ENCODE results near the gene ZSWIM8.

ZSWIM8 gene

GRCh38 chr10:73762915-73763314 is 22.5 kb upstream of the ZSWIM8 start:
- H4K20me1 ChIP-seq (ENCODE audit: insufficient read depth, low read length), result no peaks in the 10 kb centered on the region
- no peaks in the 10 kb centered on the region for H3K27me3 ChIP-seq (replicated peaks; ENCODE audit: insufficient read depth, low read length)
- no peak overlapping the region for H3K27ac ChIP-seq (ENCODE audit: low read length)
- peaks cover 23% of the 10 kb centered on the region for H3K36me3 ChIP-seq (replicated peaks; ENCODE audit: insufficient read depth, low read length)
- H3K79me2 ChIP-seq (ENCODE audit: low read length), result peaks cover 34% of the 10 kb centered on the region
- no peaks in the 10 kb centered on the region for H3K9me3 ChIP-seq (replicated peaks; ENCODE audit: insufficient read depth, low read length)
- H3K9me2 ChIP-seq (replicated peaks; ENCODE audit: insufficient read depth, low read length), result no peaks in the 10 kb centered on the region
- H3F3A ChIP-seq (ENCODE audit: insufficient read depth, low read length), result peaks cover 15% of the 10 kb centered on the region
- peaks cover 21% of the 10 kb centered on the region for H3K4me1 ChIP-seq (ENCODE audit: low read length)
- H3K4me3 ChIP-seq (ENCODE audit: low read length), result no peak overlapping the region
- no peak for DNase-seq
- TF ChIP-seq, protein P1, sequence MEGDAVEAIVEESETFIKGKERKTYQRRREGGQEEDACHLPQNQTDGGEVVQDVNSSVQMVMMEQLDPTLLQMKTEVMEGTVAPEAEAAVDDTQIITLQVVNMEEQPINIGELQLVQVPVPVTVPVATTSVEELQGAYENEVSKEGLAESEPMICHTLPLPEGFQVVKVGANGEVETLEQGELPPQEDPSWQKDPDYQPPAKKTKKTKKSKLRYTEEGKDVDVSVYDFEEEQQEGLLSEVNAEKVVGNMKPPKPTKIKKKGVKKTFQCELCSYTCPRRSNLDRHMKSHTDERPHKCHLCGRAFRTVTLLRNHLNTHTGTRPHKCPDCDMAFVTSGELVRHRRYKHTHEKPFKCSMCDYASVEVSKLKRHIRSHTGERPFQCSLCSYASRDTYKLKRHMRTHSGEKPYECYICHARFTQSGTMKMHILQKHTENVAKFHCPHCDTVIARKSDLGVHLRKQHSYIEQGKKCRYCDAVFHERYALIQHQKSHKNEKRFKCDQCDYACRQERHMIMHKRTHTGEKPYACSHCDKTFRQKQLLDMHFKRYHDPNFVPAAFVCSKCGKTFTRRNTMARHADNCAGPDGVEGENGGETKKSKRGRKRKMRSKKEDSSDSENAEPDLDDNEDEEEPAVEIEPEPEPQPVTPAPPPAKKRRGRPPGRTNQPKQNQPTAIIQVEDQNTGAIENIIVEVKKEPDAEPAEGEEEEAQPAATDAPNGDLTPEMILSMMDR (IDR thresholded peaks at IDR 0.05; ENCODE audit: low read length), result no peak
- no peak for TF ChIP-seq EZH2phosphoT487 (IDR thresholded peaks at IDR 0.05; ENCODE audit: low read length)
- no peak for TF ChIP-seq EZH2 (optimal IDR thresholded peaks at IDR 0.05; ENCODE audit: low read depth, low read length)
- H2AFZ ChIP-seq (ENCODE audit: low read length), result no peak overlapping the region
- no peak overlapping the region for H3K4me2 ChIP-seq (ENCODE audit: low read depth, low read length)
- no peak overlapping the region for H3K9ac ChIP-seq (ENCODE audit: low read length)

- Histone ChIP-seq H3K36me3 (replicated peaks; ENCODE audit: insufficient read depth, low read length) (peaks cover 23% of the 10 kb centered on the region), H3K27me3 (replicated peaks; ENCODE audit: insufficient read depth, low read length) (no peaks in the 10 kb centered on the region), H3K4me2 (ENCODE audit: low read depth, low read length) (no peak overlapping the region), H4K20me1 (ENCODE audit: insufficient read depth, low read length) (no peaks in the 10 kb centered on the region), H3K4me1 (ENCODE audit: low read length) (peaks cover 17% of the 10 kb centered on the region), H3K9ac (ENCODE audit: low read length) (no peak overlapping the region), H3K9me2 (replicated peaks; ENCODE audit: insufficient read depth, low read length) (no peaks in the 10 kb centered on the region), H3K79me2 (ENCODE audit: low read length) (peaks cover 31% of the 10 kb centered on the region), H3K4me3 (ENCODE audit: low read length) (no peak overlapping the region), H3K9me3 (replicated peaks; ENCODE audit: insufficient read depth, low read length) (no peaks in the 10 kb centered on the region), H2AFZ (ENCODE audit: low read length) (no peak overlapping the region), H3K27ac (ENCODE audit: low read length) (no peak overlapping the region), H3F3A (ENCODE audit: insufficient read depth, low read length) (peaks cover 15% of the 10 kb centered on the region)
- TF ChIP-seq, protein P1 (IDR thresholded peaks at IDR 0.05; ENCODE audit: low read length), result no peak
- TF ChIP-seq EZH2 (optimal IDR thresholded peaks at IDR 0.05; ENCODE audit: low read depth, low read length) (no peak), EZH2phosphoT487 (IDR thresholded peaks at IDR 0.05; ENCODE audit: low read length) (no peak)
- DNase-seq, result no peak
Observed at GRCh38 chr10:73763343-73763742, 22.1 kb upstream of the ZSWIM8 start.

- H3K27ac ChIP-seq (ENCODE audit: low read length), result no peak overlapping the region
- H3K4me3 ChIP-seq (ENCODE audit: low read length), result no peak overlapping the region
- peaks cover 23% of the 10 kb centered on the region for H3K36me3 ChIP-seq (replicated peaks; ENCODE audit: insufficient read depth, low read length)
- no peak overlapping the region for H2AFZ ChIP-seq (ENCODE audit: low read length)
- H3K9me3 ChIP-seq (replicated peaks; ENCODE audit: insufficient read depth, low read length), result no peaks in the 10 kb centered on the region
- no peaks in the 10 kb centered on the region for H4K20me1 ChIP-seq (ENCODE audit: insufficient read depth, low read length)
- H3F3A ChIP-seq (ENCODE audit: insufficient read depth, low read length), result no peaks in the 10 kb centered on the region
- H3K27me3 ChIP-seq (replicated peaks; ENCODE audit: insufficient read depth, low read length), result no peaks in the 10 kb centered on the region
- DNase-seq, result no peak
- no peak overlapping the region for H3K4me2 ChIP-seq (ENCODE audit: low read depth, low read length)
- no peaks in the 10 kb centered on the region for H3K9me2 ChIP-seq (replicated peaks; ENCODE audit: insufficient read depth, low read length)
- H3K9ac ChIP-seq (ENCODE audit: low read length), result no peak overlapping the region
- TF ChIP-seq, protein P1 (IDR thresholded peaks at IDR 0.05; ENCODE audit: low read length), result no peak
- no peak for TF ChIP-seq EZH2phosphoT487 (IDR thresholded peaks at IDR 0.05; ENCODE audit: low read length)
- TF ChIP-seq EZH2 (optimal IDR thresholded peaks at IDR 0.05; ENCODE audit: low read depth, low read length), result no peak
- H3K4me1 ChIP-seq (ENCODE audit: low read length), result peaks cover 2% of the 10 kb centered on the region; the same call in 1 of the 2 replicates
- H3K79me2 ChIP-seq (ENCODE audit: low read length), result peaks cover 26% of the 10 kb centered on the region
Observed at GRCh38 chr10:73765066-73765465, 20.3 kb upstream of the ZSWIM8 start.

Data from MM.1S (cell line).